ENCODE data around the gene ZNF33A. TPM values are rescaled to one million over a fixed set of nuclear protein-coding genes. Genes with fewer than 3 reads are reported as not detected.

Gene ZNF33A
- total RNA-seq, 5 donors from 2014 or later (not counting 1 experiment from before 2014, with no cell fraction given), result 39.5 to 59.6 (median 55.0) TPM

GRCh38 chr10:38032886-38033285 lies 22.4 kb downstream of the ZNF33A start:
- CTCF ChIA-PET, result no interaction called here
- no peak for DNase-seq
- Histone ChIP-seq H3K9me3 (no peaks in the 10 kb centered on the region), H3K4me1 (ENCODE audit: control insufficient read depth in 1 of 2, extremely low read depth in 1 of 2, insufficient read depth in 2 of 2, low read length in 2 of 2) (peaks cover 0 to 3% of the 10 kb centered on the region in 2 experiments), H3K4me3 (ENCODE audit: control insufficient read depth in 1 of 2, extremely low read depth in 1 of 2, low read length in 1 of 2) (no peak overlapping the region), H3K27me3 (replicated peaks in 1 of 2; ENCODE audit: control insufficient read depth in 2 of 2, extremely low read depth in 1 of 2, insufficient read depth in 2 of 2, low read length in 1 of 2) (no peaks in the 10 kb centered on the region), H3K36me3 (ENCODE audit: control insufficient read depth in 2 of 2, extremely low read depth in 1 of 2, insufficient read depth in 1 of 2, low read length in 1 of 2) (peaks cover 6 to 50% of the 10 kb centered on the region in 2 donors), H3K27ac (ENCODE audit: low read length) (no peak overlapping the region)
- peaks cover 23 to 37% (median 31%) of the 10 kb centered on the region in 3 donors for H3K4me1 Mint-ChIP-seq
- H3K4me3 Mint-ChIP-seq, result no peak overlapping the region
- H3K27ac Mint-ChIP-seq, result no peak overlapping the region
- H3K36me3 Mint-ChIP-seq, result peaks cover 82% of the 10 kb centered on the region
- no peak for ATAC-seq (replicated peaks in 1 of 4)
- POLR2A ChIA-PET, result no interaction called here
- H3K9me3 Mint-ChIP-seq, result no peaks in the 10 kb centered on the region
- H3K27me3 Mint-ChIP-seq, result no peaks in the 10 kb centered on the region
- WGBS (ENCODE audit: insufficient coverage), result 93% methylated on average over 3 of the region's 5 CpGs

GRCh38 chr10:38038107-38038931 lies 27.8 kb downstream of the ZNF33A start:
- Histone ChIP-seq H3K4me3 (ENCODE audit: control insufficient read depth in 1 of 2, extremely low read depth in 1 of 2, low read length in 1 of 2) (peak overlapping the region in 1 of 2 donors; percentile 34), H3K27ac (ENCODE audit: low read length) (peak overlapping the region; percentile 69), H3K36me3 (ENCODE audit: control insufficient read depth in 2 of 2, extremely low read depth in 1 of 2, insufficient read depth in 1 of 2, low read length in 1 of 2) (peaks cover 0 to 29% of the 10 kb centered on the region in 2 donors), H3K27me3 (replicated peaks in 1 of 2; ENCODE audit: control insufficient read depth in 2 of 2, extremely low read depth in 1 of 2, insufficient read depth in 2 of 2, low read length in 1 of 2) (no peaks in the 10 kb centered on the region), H3K9me3 (no peaks in the 10 kb centered on the region), H3K4me1 (ENCODE audit: control insufficient read depth in 1 of 2, extremely low read depth in 1 of 2, insufficient read depth in 2 of 2, low read length in 2 of 2) (peaks cover 0 to 11% of the 10 kb centered on the region in 2 experiments)
- H3K4me1 Mint-ChIP-seq, result peaks cover 47 to 50% (median 48%) of the 10 kb centered on the region in 3 donors
- POLR2A ChIA-PET, result no interaction called here
- H3K27me3 Mint-ChIP-seq, result no peaks in the 10 kb centered on the region
- peaks cover 0 to 4% (median 3%) of the 10 kb centered on the region in 3 donors for H3K9me3 Mint-ChIP-seq
- DNase-seq (peak in 2 of 35 experiments; percentile 3 to 48), ATAC-seq (replicated peaks in 1 of 4) (peak in 2 of 4 experiments; percentile 38 to 72)
- H3K4me3 Mint-ChIP-seq, result peak overlapping the region; percentile 59 to 79 (median 73)
- CTCF ChIA-PET, result interaction anchor here (0.6 to 0.7 kb wide), 2 partner anchors 8 to 62 kb away, joined by 3 read pairs; partner anchors contain the start of gene ZNF25 (in 1 of the 2)
- peak overlapping the region; percentile 91 to 94 for H3K27ac Mint-ChIP-seq
- 93% methylated on average over 3 of the region's 7 CpGs for WGBS (ENCODE audit: insufficient coverage)
- H3K36me3 Mint-ChIP-seq, result peaks cover 74% of the 10 kb centered on the region

- POLR2A ChIA-PET, result no interaction called here
- no peak for ATAC-seq (replicated peaks in 1 of 4)
- H3K9me3 Mint-ChIP-seq, result peaks cover 0 to 4% (median 3%) of the 10 kb centered on the region in 3 donors
- peaks cover 0 to 25% of the 10 kb centered on the region in 2 donors for H3K36me3 ChIP-seq (ENCODE audit: control insufficient read depth in 2 of 2, extremely low read depth in 1 of 2, insufficient read depth in 1 of 2, low read length in 1 of 2)
- CTCF ChIA-PET, result interaction anchor here in 1 of 2 donors (0.7 kb wide), 1 partner anchor 8 kb away, joined by 3 read pairs; no protein-coding TSS in a partner anchor
- peak overlapping the region; percentile 59 to 79 (median 73) for H3K4me3 Mint-ChIP-seq
- no peaks in the 10 kb centered on the region for H3K27me3 Mint-ChIP-seq
- DNase-seq, result no peak
- H3K36me3 Mint-ChIP-seq, result peaks cover 76% of the 10 kb centered on the region
- H3K4me1 Mint-ChIP-seq, result peaks cover 52 to 55% (median 53%) of the 10 kb centered on the region in 3 donors
- peak overlapping the region; percentile 91 to 94 for H3K27ac Mint-ChIP-seq
- H3K9me3 ChIP-seq, result no peaks in the 10 kb centered on the region
- H3K4me1 ChIP-seq (ENCODE audit: control insufficient read depth in 1 of 2, extremely low read depth in 1 of 2, insufficient read depth in 2 of 2, low read length in 2 of 2), result peaks cover 2 to 11% of the 10 kb centered on the region in 2 experiments
- no peaks in the 10 kb centered on the region for H3K27me3 ChIP-seq (replicated peaks in 1 of 2; ENCODE audit: control insufficient read depth in 2 of 2, extremely low read depth in 1 of 2, insufficient read depth in 2 of 2, low read length in 1 of 2)
- H3K27ac ChIP-seq (ENCODE audit: low read length), result peak overlapping the region; percentile 69
- no peak overlapping the region for H3K4me3 ChIP-seq (ENCODE audit: control insufficient read depth in 1 of 2, extremely low read depth in 1 of 2, low read length in 1 of 2)
These were observed 28.4 kb downstream of the ZNF33A start for GRCh38 chr10:38038932-38039245.

- H3K27ac Mint-ChIP-seq, result peak overlapping the region; percentile 19 to 49
- Histone ChIP-seq H3K9me3 (no peaks in the 10 kb centered on the region), H3K27me3 (replicated peaks in 1 of 2; ENCODE audit: control insufficient read depth in 2 of 2, extremely low read depth in 1 of 2, insufficient read depth in 2 of 2, low read length in 1 of 2) (no peaks in the 10 kb centered on the region), H3K4me3 (ENCODE audit: control insufficient read depth in 1 of 2, extremely low read depth in 1 of 2, low read length in 1 of 2) (no peak overlapping the region), H3K36me3 (ENCODE audit: control insufficient read depth in 2 of 2, extremely low read depth in 1 of 2, insufficient read depth in 1 of 2, low read length in 1 of 2) (peaks cover 0 to 20% of the 10 kb centered on the region in 2 donors), H3K27ac (ENCODE audit: low read length) (no peak overlapping the region), H3K4me1 (ENCODE audit: control insufficient read depth in 1 of 2, extremely low read depth in 1 of 2, insufficient read depth in 2 of 2, low read length in 2 of 2) (peaks cover 2 to 6% of the 10 kb centered on the region in 2 experiments)
- ChIA-PET CTCF (interaction anchor here in 1 of 2 donors (0.7 kb wide), 1 partner anchor 83 kb away, joined by 4 read pairs; no protein-coding TSS in a partner anchor), POLR2A (interaction anchor here in 1 of 2 donors (0.7 kb wide), 1 partner anchor 65 kb away, joined by 3 read pairs; no protein-coding TSS in a partner anchor)
- peaks cover 46 to 52% (median 49%) of the 10 kb centered on the region in 3 donors for H3K4me1 Mint-ChIP-seq
- DNase-seq (peak in 1 of 35 experiments; percentile 20), ATAC-seq (replicated peaks in 1 of 4) (peak in 1 of 4 experiments; percentile 71)
- no peaks in the 10 kb centered on the region for H3K27me3 Mint-ChIP-seq
- peaks cover 78% of the 10 kb centered on the region for H3K36me3 Mint-ChIP-seq
- peak overlapping the region in 1 of 3 donors; percentile 45 for H3K4me3 Mint-ChIP-seq
- 57% methylated on average over 1 of the region's 2 CpGs for WGBS (ENCODE audit: insufficient coverage)
- H3K9me3 Mint-ChIP-seq, result peaks cover 0 to 16% (median 13%) of the 10 kb centered on the region in 3 donors
These were observed 33.0 kb downstream of the ZNF33A start for GRCh38 chr10:38043516-38043915.

GRCh38 chr10:38045129-38045528 lies 34.7 kb downstream of the ZNF33A start:
- peaks cover 31 to 36% (median 34%) of the 10 kb centered on the region in 3 donors for H3K4me1 Mint-ChIP-seq
- ChIA-PET POLR2A (interaction anchor here in 1 of 2 donors (0.7 kb wide), 1 partner anchor 30 kb away, joined by 4 read pairs; no protein-coding TSS in a partner anchor), CTCF (no interaction called here)
- no peaks in the 10 kb centered on the region for H3K27me3 ChIP-seq (replicated peaks in 1 of 2; ENCODE audit: control insufficient read depth in 2 of 2, extremely low read depth in 1 of 2, insufficient read depth in 2 of 2, low read length in 1 of 2)
- H3K9me3 ChIP-seq, result no peaks in the 10 kb centered on the region
- H3K36me3 ChIP-seq (ENCODE audit: control insufficient read depth in 2 of 2, extremely low read depth in 1 of 2, insufficient read depth in 1 of 2, low read length in 1 of 2), result peaks cover 0 to 20% of the 10 kb centered on the region in 2 donors
- no CpG with 5 or more reads among the region's 2 CpGs for WGBS (ENCODE audit: insufficient coverage)
- DNase-seq, result no peak
- no peak for ATAC-seq (replicated peaks in 1 of 4)
- no peak overlapping the region for H3K4me3 Mint-ChIP-seq
- H3K4me1 ChIP-seq (ENCODE audit: control insufficient read depth in 1 of 2, extremely low read depth in 1 of 2, insufficient read depth in 2 of 2, low read length in 2 of 2), result peaks cover 2% of the 10 kb centered on the region in 2 experiments
- no peak overlapping the region for H3K27ac ChIP-seq (ENCODE audit: low read length)
- no peaks in the 10 kb centered on the region for H3K27me3 Mint-ChIP-seq
- H3K4me3 ChIP-seq (ENCODE audit: control insufficient read depth in 1 of 2, extremely low read depth in 1 of 2, low read length in 1 of 2), result no peak overlapping the region
- no peak overlapping the region for H3K27ac Mint-ChIP-seq
- peaks cover 81% of the 10 kb centered on the region for H3K36me3 Mint-ChIP-seq
- peaks cover 5 to 22% (median 21%) of the 10 kb centered on the region in 3 donors for H3K9me3 Mint-ChIP-seq

- H3K4me1 Mint-ChIP-seq, result peaks cover 19 to 23% (median 23%) of the 10 kb centered on the region in 3 donors
- CTCF ChIA-PET, result interaction anchor here in 1 of 2 donors (0.6 kb wide), 1 partner anchor 29 kb away, joined by 3 read pairs; no protein-coding TSS in a partner anchor
- H3K27ac Mint-ChIP-seq, result no peak overlapping the region
- Histone ChIP-seq H3K27ac (ENCODE audit: low read length) (no peak overlapping the region), H3K4me3 (ENCODE audit: control insufficient read depth in 1 of 2, extremely low read depth in 1 of 2, low read length in 1 of 2) (no peak overlapping the region), H3K27me3 (replicated peaks in 1 of 2; ENCODE audit: control insufficient read depth in 2 of 2, extremely low read depth in 1 of 2, insufficient read depth in 2 of 2, low read length in 1 of 2) (no peaks in the 10 kb centered on the region), H3K36me3 (ENCODE audit: control insufficient read depth in 2 of 2, extremely low read depth in 1 of 2, insufficient read depth in 1 of 2, low read length in 1 of 2) (peaks cover 0 to 16% of the 10 kb centered on the region in 2 donors), H3K4me1 (ENCODE audit: control insufficient read depth in 1 of 2, extremely low read depth in 1 of 2, insufficient read depth in 2 of 2, low read length in 2 of 2) (peaks cover 0 to 2% of the 10 kb centered on the region in 2 experiments), H3K9me3 (peaks cover 2% of the 10 kb centered on the region)
- H3K4me3 Mint-ChIP-seq, result no peak overlapping the region
- no peak for ATAC-seq (replicated peaks in 1 of 4)
- H3K27me3 Mint-ChIP-seq, result no peaks in the 10 kb centered on the region
- no CpG with 5 or more reads among the region's 1 CpG for WGBS (ENCODE audit: insufficient coverage)
- POLR2A ChIA-PET, result no interaction called here
- H3K9me3 Mint-ChIP-seq, result peaks cover 5 to 31% (median 22%) of the 10 kb centered on the region in 3 donors
- H3K36me3 Mint-ChIP-seq, result peaks cover 83% of the 10 kb centered on the region
- no peak for DNase-seq
These were observed 37.2 kb downstream of the ZNF33A start for GRCh38 chr10:38047666-38048065.
